Neural crest cell (in vitro differentiated cells): ENCODE data around the gene ADCY2. TPM values are rescaled to one million over a fixed set of nuclear protein-coding genes. Genes with fewer than 3 reads are reported as not detected.

Source experiments
- DNase-seq: peaks from one replicate; pipeline ENCODE4 v3.0.0; 2021; ENCODE audit warnings: low read depth, mixed read lengths, low spot score
- H3K27ac Mint-ChIP-seq: one replicate; pipeline ENCODE4 v1.8.0; 2021; ENCODE audit warnings: mild to moderate bottlenecking, mixed read lengths; ENCODE audit not compliant: unreplicated experiment
- H3K27me3 Mint-ChIP-seq: 2 replicates; pipeline ENCODE4 v1.8.0; 2021; ENCODE audit warnings: low read depth, mild to moderate bottlenecking, mixed read lengths
- H3K36me3 Mint-ChIP-seq: 2 replicates; pipeline ENCODE4 v1.8.0; 2021; ENCODE audit warnings: low read depth, mild to moderate bottlenecking, mixed read lengths
- H3K4me1 Mint-ChIP-seq: 2 replicates; pipeline ENCODE4 v1.8.0; 2021; ENCODE audit warnings: mixed read lengths
- H3K4me3 Mint-ChIP-seq: one replicate; pipeline ENCODE4 v1.8.0; 2021; ENCODE audit warnings: mild to moderate bottlenecking, mixed read lengths
- H3K9me3 Mint-ChIP-seq: 2 replicates; pipeline ENCODE4 v1.8.0; 2021; ENCODE audit warnings: mixed read lengths
- CTCF ChIP-seq: fragments of 200-600 bp; sonication (generic); conservative IDR thresholded peaks from 2 replicates; pipeline ENCODE4 v1.5.0; 2021; ENCODE audit warnings: antibody characterized with exemption, mild to moderate bottlenecking
- total RNA-seq: library from RNA; stranded (reverse); gene quantifications from 2 replicates; pipeline ENCODE4 v1.2.1, GENCODE V29; 2021

Gene ADCY2
- total RNA-seq, 1 donor from 2014 or later = 3.5 TPM

GRCh38 chr5:7844901-7845300 is 449.0 kb downstream of the ADCY2 start:
- no peak for TF ChIP-seq CTCF
- Mint-ChIP-seq H3K36me3 (no peaks in the 10 kb centered on the region), H3K27ac (no peak overlapping the region), H3K9me3 (peaks cover 7% of the 10 kb centered on the region), H3K27me3 (peaks cover 26% of the 10 kb centered on the region), H3K4me1 (peaks cover 5% of the 10 kb centered on the region), H3K4me3 (no peak overlapping the region)
- no peak for DNase-seq

- no peak overlapping the region for H3K27ac Mint-ChIP-seq
- peaks cover 5% of the 10 kb centered on the region for H3K4me1 Mint-ChIP-seq
- H3K27me3 Mint-ChIP-seq = peaks cover 26% of the 10 kb centered on the region
- TF ChIP-seq CTCF = no peak
- H3K4me3 Mint-ChIP-seq = no peak overlapping the region
- no peak for DNase-seq
- H3K36me3 Mint-ChIP-seq = no peaks in the 10 kb centered on the region
- H3K9me3 Mint-ChIP-seq = peaks cover 7% of the 10 kb centered on the region
Measured at GRCh38 chr5:7845557-7845956, 449.6 kb downstream of the ADCY2 start.

GRCh38 chr5:7846327-7846726 is 450.4 kb downstream of the ADCY2 start:
- H3K27me3 Mint-ChIP-seq = peaks cover 26% of the 10 kb centered on the region

GRCh38 chr5:7848296-7848695 is 452.4 kb downstream of the ADCY2 start:
- Mint-ChIP-seq H3K27ac (no peak overlapping the region), H3K4me3 (no peak overlapping the region), H3K9me3 (no peaks in the 10 kb centered on the region), H3K36me3 (no peaks in the 10 kb centered on the region), H3K27me3 (peaks cover 26% of the 10 kb centered on the region), H3K4me1 (peaks cover 8% of the 10 kb centered on the region)
- TF ChIP-seq CTCF = no peak
- no peak for DNase-seq

More at GRCh38 chr5:7846327-7846726, 450.4 kb downstream of the ADCY2 start:
- H3K4me1 Mint-ChIP-seq = peaks cover 8% of the 10 kb centered on the region
- no peak for TF ChIP-seq CTCF
- no peak overlapping the region for H3K4me3 Mint-ChIP-seq
- no peak overlapping the region for H3K27ac Mint-ChIP-seq
- DNase-seq = no peak
- H3K9me3 Mint-ChIP-seq = peaks cover under 1% of the 10 kb centered on the region
- H3K36me3 Mint-ChIP-seq = no peaks in the 10 kb centered on the region

GRCh38 chr5:7849681-7850394 is 453.9 kb downstream of the ADCY2 start:
- Mint-ChIP-seq H3K4me3 (peak overlapping the region; percentile 94), H3K27ac (peak overlapping the region; percentile 27), H3K27me3 (peaks cover 22% of the 10 kb centered on the region), H3K4me1 (peaks cover 8% of the 10 kb centered on the region), H3K9me3 (no peaks in the 10 kb centered on the region), H3K36me3 (peaks cover 2% of the 10 kb centered on the region)
- TF ChIP-seq CTCF = peak; percentile 29
- DNase-seq = peak; percentile 34
